Ammon's horn (tissue), 1 donor: Measurements from ENCODE around the gene KRT39.
A peak's percentile ranks its signal among the peaks of the same experiment; 100 is the strongest.

Source experiments
- DNase-seq: peaks from one replicate; pipeline ENCODE4 v3.0.0-alpha.2; 2016; ENCODE audit warnings: low spot score

Gene KRT39

DNA sequence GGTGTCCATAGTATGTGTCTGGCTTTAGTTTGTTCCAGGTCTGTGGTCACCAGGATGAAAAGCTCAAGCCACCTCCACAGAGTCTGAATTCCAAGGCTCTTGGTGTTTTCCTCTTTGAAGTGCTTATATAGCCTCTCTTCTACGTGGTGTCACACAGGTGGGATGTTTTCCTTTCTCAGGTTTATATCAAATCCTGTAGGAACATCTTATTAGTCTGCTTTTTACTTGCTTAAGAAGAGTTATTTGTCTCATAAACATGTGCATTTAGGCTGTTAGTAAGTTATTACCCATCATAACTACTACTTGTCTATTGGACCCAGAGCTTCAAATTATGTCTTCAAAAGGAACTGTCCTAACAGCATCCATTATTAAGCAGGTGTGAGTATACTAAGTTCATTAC lies at the start of gene KRT39:
KRT39 (minus strand) TSS at position 101 of the 400 bp plus-strand sequence; CDS start at position 9, 92 bp downstream.
- no peak for DNase-seq

DNA sequence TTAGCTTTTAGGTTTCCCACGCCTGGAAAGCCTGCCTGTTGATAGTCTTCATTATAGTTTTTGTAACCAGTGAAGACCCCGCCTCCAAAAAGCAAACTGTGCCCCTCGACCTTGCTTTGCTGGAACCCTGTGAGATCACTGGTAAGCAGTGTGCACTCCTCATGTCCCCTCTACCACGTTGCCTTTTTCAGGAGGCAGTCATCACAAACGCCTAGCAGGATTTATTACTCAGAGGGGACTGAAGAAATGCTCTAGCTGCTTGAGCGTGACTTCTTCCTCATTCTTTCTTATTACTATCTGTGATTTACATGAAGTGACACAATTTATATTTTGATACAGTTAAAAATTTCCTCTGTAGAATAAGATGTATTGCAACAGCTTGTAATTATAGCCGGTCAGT lies 48.7 kb upstream of the KRT39 start:
- no peak for DNase-seq

DNA sequence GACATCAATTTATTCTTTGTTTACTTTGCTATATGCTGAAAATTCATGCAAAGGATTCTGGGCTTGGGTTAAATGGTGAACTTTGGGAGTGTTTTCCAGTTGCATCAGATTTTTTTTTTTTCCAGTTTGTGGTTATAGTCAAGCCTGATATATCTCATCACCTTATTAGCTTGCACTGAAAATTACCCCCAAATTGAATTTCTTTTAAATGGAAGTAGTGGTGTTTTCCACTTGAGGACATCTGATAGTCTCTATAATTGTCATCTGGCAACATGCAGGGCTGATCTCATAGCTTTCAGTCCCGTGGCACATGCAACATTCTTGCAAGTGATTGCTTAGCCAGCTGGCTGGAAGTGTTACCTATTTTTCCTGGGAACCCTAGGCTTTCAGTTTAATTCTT lies 46.9 kb upstream of the KRT39 start:
- DNase-seq, result no peak

DNA sequence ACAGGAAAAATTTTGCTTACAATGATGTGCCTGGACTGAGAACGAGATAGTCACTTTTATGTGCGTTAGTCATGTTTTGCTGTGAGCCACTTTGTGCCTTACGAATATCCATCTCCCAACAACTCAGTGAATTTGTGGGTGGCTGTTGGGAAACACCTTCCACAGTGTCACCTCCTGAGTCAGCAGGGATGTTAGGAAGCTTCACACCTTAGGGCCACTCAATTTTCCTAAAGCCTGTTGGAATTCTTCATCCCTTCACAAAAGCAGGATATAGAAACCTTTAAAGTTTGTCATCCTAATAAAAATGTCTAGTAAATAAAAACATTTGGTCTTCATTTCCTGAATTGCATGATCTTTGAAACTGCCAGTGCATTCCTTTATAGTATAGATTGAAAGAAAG lies 46.4 kb upstream of the KRT39 start:
- DNase-seq, result no peak

DNA sequence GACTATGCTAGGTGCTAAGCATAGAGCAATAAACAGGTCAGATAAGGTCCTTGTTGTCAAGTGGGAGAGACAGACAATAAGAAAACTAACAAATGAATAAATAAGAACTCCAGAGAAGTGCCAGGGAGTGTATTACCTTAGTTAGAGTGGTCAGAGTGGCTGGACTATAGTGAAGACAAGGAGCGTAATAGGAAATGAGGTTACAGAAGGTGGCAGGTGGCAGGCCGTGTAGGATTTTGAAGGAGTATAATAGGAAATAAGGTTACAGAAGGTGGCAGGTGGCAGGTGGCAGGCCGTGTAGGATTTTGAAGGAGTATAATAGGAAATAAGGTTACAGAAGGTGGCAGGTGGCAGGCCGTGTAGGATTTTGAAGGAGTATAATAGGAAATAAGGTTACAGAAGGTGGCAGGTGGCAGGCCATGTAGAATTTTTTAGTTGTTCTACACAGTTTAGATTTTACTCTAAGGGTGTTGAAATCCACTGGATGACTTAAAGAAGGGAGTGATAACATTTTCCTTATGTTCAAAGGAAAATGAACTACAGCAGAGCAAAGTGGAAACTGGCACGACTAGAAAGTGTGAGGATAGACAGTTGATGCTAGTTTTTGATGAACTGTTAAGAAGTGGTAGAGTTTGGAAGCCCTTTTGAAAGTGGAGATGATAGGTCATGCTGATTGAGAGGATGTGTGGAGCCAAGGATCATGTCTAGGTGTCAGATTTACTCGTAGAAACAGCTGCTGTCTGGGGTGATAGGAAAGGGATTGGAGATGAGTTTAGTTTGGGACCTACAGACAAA lies 45.8 kb upstream of the KRT39 start:
- DNase-seq, result no peak

DNA sequence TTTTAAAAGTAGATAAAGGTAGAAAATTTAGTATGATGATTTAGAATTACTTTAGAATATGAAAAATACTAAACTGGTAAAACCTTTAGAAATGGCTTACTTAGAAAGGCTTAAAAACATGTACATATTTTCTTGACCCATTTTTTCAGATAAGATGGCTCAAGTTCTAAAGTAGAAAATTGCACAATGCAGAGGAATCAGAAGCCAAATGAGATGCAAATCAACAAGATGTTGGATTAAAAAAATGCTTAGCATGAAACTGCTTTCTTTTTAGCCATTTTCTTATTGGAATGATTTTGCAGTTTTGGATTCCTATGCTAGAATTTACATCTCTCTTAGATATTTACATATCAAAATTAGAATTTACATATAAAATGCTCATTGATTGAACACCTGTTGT lies 43.7 kb upstream of the KRT39 start:
- DNase-seq, result no peak

DNA sequence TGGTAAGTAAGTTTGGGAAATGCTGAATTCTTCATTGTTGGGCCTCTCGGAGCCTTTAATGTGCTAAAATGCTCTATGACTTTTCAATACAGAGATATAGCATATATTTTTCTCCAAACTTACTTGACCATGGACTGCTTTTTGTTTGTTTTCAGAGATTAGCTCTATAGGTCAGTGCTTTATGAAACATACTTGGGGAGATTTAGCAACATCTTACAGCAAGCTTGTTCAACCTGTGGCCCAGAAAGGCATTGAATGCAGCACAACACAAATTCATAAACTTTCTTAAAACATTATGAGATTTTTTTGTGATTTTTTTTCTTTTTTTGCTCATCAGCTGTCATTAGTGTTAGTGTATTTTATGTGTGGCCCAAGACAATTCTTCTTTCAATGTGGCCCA lies 43.2 kb upstream of the KRT39 start:
- DNase-seq, result no peak

DNA sequence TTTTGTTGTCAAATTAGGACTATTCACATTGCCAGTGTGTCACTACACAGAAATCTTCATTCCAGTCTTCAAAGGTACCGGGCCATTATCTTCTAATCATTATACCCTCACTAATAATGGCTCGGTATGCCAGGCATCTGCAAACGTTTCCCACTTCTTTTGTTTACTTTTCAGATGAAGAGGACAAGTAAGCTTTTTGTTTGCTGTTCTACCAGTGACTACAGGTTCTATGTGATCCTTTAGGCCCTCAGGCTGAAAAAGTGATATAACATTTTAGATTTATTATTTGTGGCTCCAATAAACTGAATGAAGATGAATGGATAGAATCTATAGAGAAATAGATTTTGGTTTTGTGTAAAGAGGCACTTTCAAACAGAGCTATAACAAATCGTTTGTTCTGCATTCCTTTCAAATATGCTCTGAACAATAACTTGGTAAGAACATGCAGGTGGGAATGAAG lies 42.6 kb upstream of the KRT39 start:
- no peak for DNase-seq

DNA sequence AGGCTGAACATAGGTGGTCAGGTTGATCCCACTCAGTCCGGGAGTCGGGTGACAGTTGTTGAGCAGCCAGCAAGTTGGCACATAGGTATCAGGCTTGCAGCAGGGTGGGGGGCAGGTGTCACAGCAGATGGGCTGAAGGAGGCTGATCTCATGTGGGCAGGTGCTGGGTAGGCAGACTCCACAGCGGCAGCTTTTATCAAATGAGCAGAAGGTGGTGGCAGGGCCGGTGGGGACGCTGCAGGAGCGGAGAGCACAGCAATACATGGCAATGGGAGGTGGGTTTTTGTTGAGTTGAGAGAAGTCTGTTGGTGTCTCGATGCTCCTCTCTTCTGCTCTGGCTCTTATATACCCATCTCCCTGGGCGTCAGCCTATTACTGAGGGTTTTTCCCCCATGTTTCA lies 42.1 kb upstream of the KRT39 start, which contains the start of gene KRTAP3-1:
KRTAP3-1 (minus strand) TSS at position 318 of the 400 bp plus-strand sequence; CDS start at position 264, 54 bp downstream.
- DNase-seq, result no peak

DNA sequence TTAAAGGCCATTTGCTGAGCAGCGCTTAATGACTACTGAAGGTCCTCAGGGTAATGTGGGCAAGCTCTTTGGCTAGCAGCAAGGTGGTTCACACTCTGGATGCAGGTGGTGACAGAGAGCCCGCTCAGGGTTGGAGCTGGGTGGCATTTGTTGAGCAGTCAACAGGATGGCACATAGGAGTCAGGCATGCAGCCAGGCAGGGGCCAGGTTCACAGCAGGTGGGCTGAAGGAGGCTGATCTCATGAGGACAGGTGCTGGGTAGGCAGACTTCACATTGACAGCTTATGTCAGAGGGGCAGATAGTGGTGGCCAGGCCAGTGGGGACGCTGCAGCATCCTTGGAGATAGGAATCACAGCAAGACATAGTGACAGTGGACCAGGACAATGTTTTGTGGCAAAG lies 37.6 kb upstream of the KRT39 start:
- no peak for DNase-seq

DNA sequence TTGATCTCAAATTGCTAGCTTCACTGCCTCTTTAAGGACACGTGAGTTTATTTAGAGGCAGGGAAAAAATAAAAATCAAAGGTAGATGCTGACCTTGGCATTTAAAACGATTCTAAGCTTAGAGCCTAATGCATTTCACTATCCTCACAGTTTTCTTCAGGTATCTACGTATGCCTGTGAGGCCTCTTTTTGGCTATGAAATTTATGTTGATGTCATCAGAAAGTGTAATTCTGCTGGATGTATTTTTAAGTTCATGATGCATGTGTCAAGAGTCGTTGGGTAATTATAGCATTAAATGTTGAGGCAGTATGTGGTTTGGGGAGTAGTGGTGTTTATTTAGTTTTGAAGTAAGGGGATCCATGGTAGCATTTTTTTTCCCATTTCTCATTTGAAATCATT lies 37.2 kb upstream of the KRT39 start:
- no peak for DNase-seq

DNA sequence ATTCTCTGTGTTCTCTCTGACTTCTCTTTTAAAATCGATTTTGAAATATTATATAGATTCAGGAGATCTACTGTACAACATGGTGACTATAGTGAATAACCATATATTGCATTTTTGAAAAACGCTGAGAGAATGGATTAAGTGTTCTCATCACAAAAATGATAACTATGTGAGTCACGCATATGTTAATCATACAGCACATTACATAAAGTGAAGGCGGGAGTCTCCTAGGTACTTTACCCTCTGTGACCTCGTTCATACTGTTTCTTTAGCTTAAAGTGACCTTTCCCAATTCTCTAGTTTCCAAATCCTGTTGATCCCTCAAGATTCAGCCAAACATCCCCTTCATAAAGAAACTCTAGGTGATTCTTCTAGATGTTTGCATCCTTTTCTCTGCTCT lies 36.1 kb upstream of the KRT39 start:
- no peak for DNase-seq

DNA sequence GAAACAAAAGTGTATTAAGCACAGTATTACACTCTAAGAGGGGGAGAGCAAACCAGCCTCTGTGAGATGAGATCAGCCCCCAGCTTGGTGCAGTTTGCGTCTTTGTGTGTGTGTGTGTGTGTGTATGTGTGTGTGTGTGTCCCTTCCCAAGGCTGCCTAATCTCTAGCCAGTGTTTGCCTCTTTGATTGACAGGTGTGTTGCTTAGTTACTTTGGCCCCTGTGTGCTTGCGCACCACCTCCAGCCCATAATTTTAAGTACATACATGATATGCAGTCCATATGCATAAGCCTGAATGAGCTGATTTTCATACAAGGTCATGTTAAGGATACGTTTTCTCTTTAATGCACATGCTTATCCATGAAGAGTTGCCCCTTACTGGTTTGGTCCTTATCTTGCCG lies 35.0 kb upstream of the KRT39 start:
- DNase-seq, result no peak

DNA sequence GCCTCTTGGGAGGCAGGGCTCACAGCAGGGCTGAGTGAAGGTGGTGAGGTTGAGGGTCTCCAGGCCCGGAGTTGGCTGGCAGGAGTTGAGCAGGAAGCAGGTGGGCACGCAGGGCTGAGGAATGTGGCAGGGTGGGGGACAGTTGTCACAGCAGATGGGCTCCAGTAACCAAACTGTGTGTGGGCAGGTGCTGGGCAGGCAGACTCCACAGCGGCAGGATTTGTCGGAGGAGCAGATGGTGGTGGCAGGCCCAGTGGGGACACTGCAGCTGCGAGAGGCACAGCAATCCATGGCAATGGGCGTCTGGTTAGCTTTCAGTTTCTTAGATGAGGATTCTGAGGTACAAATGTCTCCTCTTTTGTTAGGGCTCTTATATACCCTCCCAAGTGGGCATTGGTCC lies 32.8 kb upstream of the KRT39 start, which contains the start of gene KRTAP3-2:
KRTAP3-2 (minus strand) TSS at position 344 of the 400 bp plus-strand sequence; CDS start at position 291, 53 bp downstream.
- peak; percentile 4 for DNase-seq

DNA sequence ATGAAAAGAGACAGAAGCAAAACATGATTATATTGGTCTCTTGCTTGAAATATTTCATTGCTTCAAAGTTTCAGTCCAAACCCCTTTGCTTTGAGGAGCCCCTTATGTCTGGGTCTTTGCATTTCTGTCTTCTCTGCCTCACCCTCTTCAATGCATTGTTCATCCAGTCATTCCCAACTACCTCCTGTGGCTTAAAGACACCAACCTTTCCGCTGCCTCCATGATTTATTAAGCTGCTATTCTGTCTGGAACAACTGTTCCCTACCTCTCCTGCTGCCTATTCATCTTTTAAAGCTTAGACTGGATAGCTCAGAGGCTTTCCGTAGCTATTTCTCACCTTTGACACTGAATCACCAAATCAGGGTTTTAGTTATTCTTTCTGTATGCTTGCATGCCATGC lies 30.6 kb upstream of the KRT39 start:
- DNase-seq, result no peak

DNA sequence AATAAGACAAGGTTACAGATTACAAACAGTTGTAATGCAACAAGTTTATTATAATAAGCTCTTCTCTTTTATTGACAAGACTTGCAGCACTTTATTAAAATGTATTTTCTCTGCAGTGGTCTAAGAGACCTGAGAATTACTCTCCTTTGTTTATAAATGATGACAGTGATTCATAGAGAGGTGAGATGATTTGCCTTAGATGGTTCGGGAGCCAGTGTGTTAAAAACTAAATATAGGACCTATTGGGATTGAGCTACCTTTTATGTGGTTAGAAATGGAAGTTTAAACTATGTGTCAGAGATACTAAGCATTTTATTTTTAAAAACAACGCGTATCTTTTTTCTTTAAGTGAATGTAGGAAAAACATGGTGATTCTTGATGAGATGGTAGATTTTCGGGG lies 30.1 kb upstream of the KRT39 start:
- no peak for DNase-seq

DNA sequence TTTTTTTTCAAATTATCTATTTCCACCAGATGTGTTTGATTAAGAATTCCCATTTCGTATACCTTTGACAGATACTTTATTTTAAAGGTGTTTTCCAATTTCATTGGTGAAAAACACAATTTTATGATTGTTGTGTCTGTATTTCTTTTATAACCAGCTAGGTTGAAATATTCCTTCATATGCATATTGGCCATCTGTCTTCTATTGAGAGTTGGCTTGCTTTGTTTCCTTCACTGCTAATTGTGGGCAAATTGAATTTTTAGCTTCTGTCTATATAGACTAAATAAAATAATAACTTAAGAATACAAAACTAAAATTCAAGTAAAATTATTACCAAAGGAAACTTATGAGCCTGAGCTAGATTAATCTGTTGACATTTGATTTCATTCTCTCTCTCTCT lies 28.4 kb upstream of the KRT39 start:
- DNase-seq, result no peak

DNA sequence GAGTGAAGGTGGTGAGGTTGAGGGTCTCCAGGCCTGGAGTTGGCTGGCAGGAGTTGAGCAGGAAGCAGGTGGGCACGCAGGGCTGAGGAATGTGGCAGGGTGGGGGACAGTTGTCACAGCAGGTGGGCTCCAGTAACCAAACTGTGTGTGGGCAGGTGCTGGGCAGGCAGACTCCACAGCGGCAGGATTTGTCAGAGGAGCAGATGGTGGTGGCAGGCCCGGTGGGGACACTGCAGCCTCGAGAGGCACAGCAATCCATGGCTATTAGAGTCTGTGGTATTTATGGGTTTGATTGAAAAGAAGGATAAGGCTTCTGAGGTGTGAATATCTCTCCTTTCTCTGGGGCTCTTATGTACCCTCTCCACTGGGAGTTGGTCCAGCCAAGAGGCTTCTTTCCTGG lies 27.1 kb upstream of the KRT39 start, which contains the start of gene KRTAP3-3:
KRTAP3-3 (minus strand) TSS at position 326 of the 400 bp plus-strand sequence; CDS start at position 259, 67 bp downstream.
- no peak for DNase-seq

DNA sequence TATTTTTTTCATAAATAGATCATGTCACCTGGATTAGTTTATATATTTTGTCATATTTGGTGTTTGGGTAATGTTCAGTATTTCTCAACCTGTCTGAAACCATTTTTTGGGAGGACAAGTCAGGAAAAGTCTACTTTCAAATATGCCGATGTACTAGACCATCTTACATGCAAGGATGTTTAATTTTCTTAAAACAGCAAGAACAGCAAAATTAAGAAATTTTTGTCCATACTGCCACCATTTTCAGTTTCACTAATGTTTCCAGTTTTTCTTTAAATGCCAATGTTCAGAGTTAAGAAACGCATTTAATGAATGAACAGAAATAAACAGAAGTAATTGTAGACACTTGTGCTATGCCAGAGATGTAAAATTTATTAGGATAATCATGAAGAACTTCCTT lies 26.3 kb upstream of the KRT39 start:
- no peak for DNase-seq

DNA sequence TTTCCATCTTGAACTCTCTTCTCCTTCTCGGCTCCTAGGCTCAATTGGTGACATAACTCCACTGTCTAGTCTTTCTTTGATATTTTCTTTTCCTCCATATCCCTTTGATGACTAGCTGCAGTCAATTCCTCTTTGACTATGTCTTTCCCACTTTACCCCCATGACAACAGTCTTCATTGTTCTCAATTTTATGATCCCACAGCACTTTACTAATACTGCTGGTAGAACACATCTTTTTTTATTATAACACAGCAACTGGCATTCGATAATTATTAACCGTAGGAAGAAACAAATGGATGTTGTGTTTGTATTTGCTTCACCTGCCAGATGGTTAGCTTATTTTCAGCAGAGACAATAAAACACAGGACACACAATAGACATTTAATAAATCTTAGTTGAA lies 25.9 kb upstream of the KRT39 start:
- no peak for DNase-seq

DNA sequence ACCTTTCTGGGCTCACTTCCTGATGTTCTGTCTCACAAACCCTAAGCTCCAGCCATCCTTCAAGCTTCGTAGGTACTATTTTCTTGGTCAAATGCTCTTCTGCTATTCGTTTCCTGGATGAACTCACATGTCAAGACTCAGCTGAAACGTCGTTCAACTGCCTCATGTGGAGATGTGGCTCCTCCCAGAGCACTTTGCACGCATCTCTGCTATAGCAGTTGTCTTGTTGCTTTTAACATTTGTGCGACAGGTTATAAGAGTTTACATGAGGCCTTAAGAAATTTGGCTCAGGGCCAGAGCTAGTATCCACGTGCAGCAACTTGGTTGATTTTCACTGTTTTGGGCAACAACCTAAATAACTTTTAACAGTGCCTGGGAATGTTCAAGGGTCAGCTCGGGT lies 20.2 kb upstream of the KRT39 start:
- DNase-seq, result no peak

DNA sequence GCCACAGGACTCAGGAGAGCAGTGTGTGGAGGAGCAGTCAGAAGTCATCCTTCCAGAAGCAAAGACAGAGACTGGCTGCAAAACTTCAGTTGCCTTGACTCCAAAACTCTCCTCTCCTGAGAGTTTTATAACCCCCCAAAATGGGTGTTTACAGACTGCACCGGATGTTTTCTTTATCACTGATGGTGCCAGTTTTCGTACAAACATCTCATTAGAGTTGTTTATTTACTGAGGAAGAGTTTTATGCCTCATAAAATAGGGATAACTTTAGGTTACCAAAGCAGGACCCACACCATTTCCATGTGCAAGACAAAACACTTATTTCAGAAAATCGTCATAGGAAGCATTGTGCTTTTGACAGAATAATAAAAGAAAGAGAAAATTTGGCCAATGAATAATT lies 17.5 kb upstream of the KRT39 start, which contains the start of gene KRT40:
KRT40 (minus strand) TSS at position 101 of the 400 bp plus-strand sequence; CDS start at position 48, 53 bp downstream.
- DNase-seq, result no peak

DNA sequence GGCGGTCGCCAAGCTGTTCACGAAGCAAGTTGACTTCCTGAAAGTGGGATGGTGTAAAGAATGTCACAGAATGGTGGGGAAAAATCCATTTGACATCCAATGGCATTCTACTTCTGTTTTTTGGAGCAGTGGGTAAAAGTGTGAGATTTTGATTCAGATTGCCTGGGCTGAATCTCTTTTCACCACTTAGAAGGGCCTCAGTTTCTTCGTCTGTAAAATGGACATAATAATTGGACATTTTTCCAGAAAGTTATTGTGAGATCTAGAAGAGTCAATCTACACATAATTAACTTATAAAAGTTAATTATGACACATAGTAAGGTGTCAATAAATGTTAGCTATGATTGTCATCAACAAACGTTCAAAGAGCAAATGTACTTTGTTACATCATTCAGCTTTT lies 14.4 kb upstream of the KRT39 start:
- DNase-seq, result no peak

DNA sequence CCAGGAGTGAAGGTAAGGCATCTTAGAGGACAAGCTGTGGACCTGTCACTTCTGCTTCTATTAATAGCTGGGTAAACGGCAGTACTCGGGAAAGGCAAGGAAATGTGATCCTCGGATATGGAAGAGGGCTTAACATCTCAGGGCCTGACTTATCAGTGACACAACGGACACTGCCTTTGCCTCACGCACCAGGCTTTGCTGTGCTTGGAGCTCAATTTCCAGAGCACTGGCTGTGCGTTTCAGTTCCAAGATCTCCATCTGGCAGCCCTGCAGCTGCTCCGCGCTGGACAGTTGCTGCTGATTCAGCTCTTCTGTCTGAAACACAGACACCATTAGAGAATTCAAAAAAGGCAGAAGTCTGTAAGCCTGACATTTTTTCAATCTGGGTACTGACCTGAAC lies 13.8 kb upstream of the KRT39 start:
- DNase-seq, result peak; percentile 40
